ENCODE measurements around the gene TLX2.
A peak's percentile ranks its signal among the peaks of the same experiment; 100 is the strongest.

Gene TLX2

GRCh38 chr2:74548900-74549826 is 34.9 kb downstream of the TLX2 start:
- Histone ChIP-seq H3K36me3 (replicated peaks; ENCODE audit: insufficient read depth, low read length) (no peaks in the 10 kb centered on the region), H3K79me2 (ENCODE audit: low read length) (no peaks in the 10 kb centered on the region), H3K9ac (ENCODE audit: low read length) (no peak overlapping the region), H3K9me2 (replicated peaks; ENCODE audit: insufficient read depth, low read length) (no peaks in the 10 kb centered on the region), H2AFZ (ENCODE audit: low read length) (peak overlapping the region; percentile 54; the same call in 1 of the 2 replicates), H3K9me3 (replicated peaks; ENCODE audit: insufficient read depth, low read length) (no peaks in the 10 kb centered on the region), H3K27me3 (replicated peaks; ENCODE audit: insufficient read depth, low read length) (peaks cover 52% of the 10 kb centered on the region), H4K20me1 (ENCODE audit: insufficient read depth, low read length) (no peaks in the 10 kb centered on the region), H3K4me3 (ENCODE audit: low read length) (peak overlapping the region; percentile 51), H3K4me2 (ENCODE audit: low read depth, low read length) (peak overlapping the region; percentile 71), H3K27ac (ENCODE audit: low read length) (no peak overlapping the region), H3F3A (ENCODE audit: insufficient read depth, low read length) (no peaks in the 10 kb centered on the region), H3K4me1 (ENCODE audit: low read length) (peaks cover 3% of the 10 kb centered on the region; the same call in 1 of the 2 replicates)
- DNase-seq, result no peak
- TF ChIP-seq EZH2phosphoT487 (IDR thresholded peaks at IDR 0.05; ENCODE audit: low read length) (no peak), EZH2 (optimal IDR thresholded peaks at IDR 0.05; ENCODE audit: low read depth, low read length) (peak; percentile 26), CTCF (IDR thresholded peaks at IDR 0.05; ENCODE audit: low read length) (no peak)

- H3K27me3 ChIP-seq (replicated peaks; ENCODE audit: insufficient read depth, low read length), result peaks cover 48% of the 10 kb centered on the region
- no peak overlapping the region for H3K27ac ChIP-seq (ENCODE audit: low read length)
- no peaks in the 10 kb centered on the region for H3K9me3 ChIP-seq (replicated peaks; ENCODE audit: insufficient read depth, low read length)
- H3K4me2 ChIP-seq (ENCODE audit: low read depth, low read length), result no peak overlapping the region
- no peaks in the 10 kb centered on the region for H3K36me3 ChIP-seq (replicated peaks; ENCODE audit: insufficient read depth, low read length)
- no peak for TF ChIP-seq EZH2phosphoT487 (IDR thresholded peaks at IDR 0.05; ENCODE audit: low read length)
- no peak for TF ChIP-seq EZH2 (optimal IDR thresholded peaks at IDR 0.05; ENCODE audit: low read depth, low read length)
- H3K4me3 ChIP-seq (ENCODE audit: low read length), result no peak overlapping the region
- H4K20me1 ChIP-seq (ENCODE audit: insufficient read depth, low read length), result no peaks in the 10 kb centered on the region
- H3K9ac ChIP-seq (ENCODE audit: low read length), result no peak overlapping the region
- no peaks in the 10 kb centered on the region for H3K9me2 ChIP-seq (replicated peaks; ENCODE audit: insufficient read depth, low read length)
- H3K4me1 ChIP-seq (ENCODE audit: low read length), result peaks cover 3% of the 10 kb centered on the region; the same call in 1 of the 2 replicates
- H3K79me2 ChIP-seq (ENCODE audit: low read length), result 0 out of 2 replicates have a peak, but pooled peaks cover 6% of the 10 kb centered on the region
- no peaks in the 10 kb centered on the region for H3F3A ChIP-seq (ENCODE audit: insufficient read depth, low read length)
- H2AFZ ChIP-seq (ENCODE audit: low read length), result no peak overlapping the region
- DNase-seq, result no peak
Observed at GRCh38 chr2:74550231-74550630, 36.0 kb downstream of the TLX2 start.

- no peak overlapping the region for H3K4me3 ChIP-seq (ENCODE audit: low read length)
- H3K4me1 ChIP-seq (ENCODE audit: low read length), result peaks cover 3% of the 10 kb centered on the region; the same call in 1 of the 2 replicates
- DNase-seq, result no peak
- H3K9ac ChIP-seq (ENCODE audit: low read length), result no peak overlapping the region
- H3K27ac ChIP-seq (ENCODE audit: low read length), result no peak overlapping the region
- no peaks in the 10 kb centered on the region for H3K9me3 ChIP-seq (replicated peaks; ENCODE audit: insufficient read depth, low read length)
- H3K9me2 ChIP-seq (replicated peaks; ENCODE audit: insufficient read depth, low read length), result no peaks in the 10 kb centered on the region
- TF ChIP-seq CTCF (IDR thresholded peaks at IDR 0.05; ENCODE audit: low read length) (no peak), EZH2 (optimal IDR thresholded peaks at IDR 0.05; ENCODE audit: low read depth, low read length) (no peak), EZH2phosphoT487 (IDR thresholded peaks at IDR 0.05; ENCODE audit: low read length) (no peak)
- no peak overlapping the region for H2AFZ ChIP-seq (ENCODE audit: low read length)
- no peaks in the 10 kb centered on the region for H3F3A ChIP-seq (ENCODE audit: insufficient read depth, low read length)
- peaks cover 38% of the 10 kb centered on the region for H3K27me3 ChIP-seq (replicated peaks; ENCODE audit: insufficient read depth, low read length)
- H3K4me2 ChIP-seq (ENCODE audit: low read depth, low read length), result no peak overlapping the region
- H3K79me2 ChIP-seq (ENCODE audit: low read length), result peaks cover 9% of the 10 kb centered on the region; the same call in 1 of the 2 replicates
- H3K36me3 ChIP-seq (replicated peaks; ENCODE audit: insufficient read depth, low read length), result 0 out of 2 replicates have a peak, but pooled peaks cover 1% of the 10 kb centered on the region
- no peaks in the 10 kb centered on the region for H4K20me1 ChIP-seq (ENCODE audit: insufficient read depth, low read length)
Observed at GRCh38 chr2:74551530-74551929, 37.3 kb downstream of the TLX2 start.
